Epithelial cell of proximal tubule (primary cell): ENCODE data around the gene LY6G5B. TPM values are rescaled to one million over a fixed set of nuclear protein-coding genes. Genes with fewer than 3 reads are reported as not detected.

Experiments
- DNase-seq: peaks from one replicate; pipeline ENCODE4 v3.0.0-alpha.2; 2011; ENCODE audit warnings: low read depth
- H3K4me3 ChIP-seq: 2 replicates; pipeline ENCODE4 v1.5.1; 2011; ENCODE audit warnings: low read depth, mild to moderate bottlenecking, low read length
- total RNA-seq: library from RNA; depleted of rRNA; stranded (reverse); fragments of >200 nt; gene quantifications from 2 replicates; pipeline ENCODE4 v1.2.3, GENCODE V29; 2015
- TF ChIP-seq, protein P1 (sequence below): conservative IDR thresholded peaks from 2 replicates; pipeline ENCODE4 v1.5.1; 2012; ENCODE audit warnings: low read depth, mild to moderate bottlenecking, low read length

Gene LY6G5B
- total RNA-seq, 1 donor from 2014 or later, result 4.0 TPM

DNA sequence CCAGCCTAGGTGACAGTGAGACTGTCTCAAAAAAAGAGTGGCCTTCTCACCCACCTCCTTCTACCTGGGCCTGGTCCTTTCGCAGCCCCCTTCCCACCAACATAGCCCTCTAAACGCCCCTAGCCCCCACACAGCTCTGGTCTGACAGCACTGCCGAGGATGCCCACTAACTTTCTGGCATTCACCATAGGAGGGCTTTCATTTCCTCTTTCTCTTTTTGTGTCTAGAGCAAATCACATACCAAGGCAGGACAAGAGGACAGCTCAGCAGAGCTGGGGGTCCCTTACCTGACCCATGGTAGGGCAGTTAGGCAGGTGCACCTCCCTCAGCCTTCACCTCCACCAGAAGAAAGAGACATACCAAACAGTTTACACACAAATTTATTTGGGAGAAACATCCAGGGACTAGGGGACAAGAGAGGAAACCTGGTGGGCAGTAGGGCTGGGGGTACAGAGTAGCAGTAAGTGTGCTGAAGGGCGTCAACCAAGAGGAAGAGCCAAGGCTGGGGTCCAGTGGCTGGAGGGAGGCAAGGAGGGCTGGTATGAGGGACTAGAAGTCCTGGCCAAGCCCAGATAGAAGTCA, 6.6 kb downstream of the LY6G5B start:
- H3K4me3 ChIP-seq, result no peak overlapping the region
- TF ChIP-seq, protein P1, sequence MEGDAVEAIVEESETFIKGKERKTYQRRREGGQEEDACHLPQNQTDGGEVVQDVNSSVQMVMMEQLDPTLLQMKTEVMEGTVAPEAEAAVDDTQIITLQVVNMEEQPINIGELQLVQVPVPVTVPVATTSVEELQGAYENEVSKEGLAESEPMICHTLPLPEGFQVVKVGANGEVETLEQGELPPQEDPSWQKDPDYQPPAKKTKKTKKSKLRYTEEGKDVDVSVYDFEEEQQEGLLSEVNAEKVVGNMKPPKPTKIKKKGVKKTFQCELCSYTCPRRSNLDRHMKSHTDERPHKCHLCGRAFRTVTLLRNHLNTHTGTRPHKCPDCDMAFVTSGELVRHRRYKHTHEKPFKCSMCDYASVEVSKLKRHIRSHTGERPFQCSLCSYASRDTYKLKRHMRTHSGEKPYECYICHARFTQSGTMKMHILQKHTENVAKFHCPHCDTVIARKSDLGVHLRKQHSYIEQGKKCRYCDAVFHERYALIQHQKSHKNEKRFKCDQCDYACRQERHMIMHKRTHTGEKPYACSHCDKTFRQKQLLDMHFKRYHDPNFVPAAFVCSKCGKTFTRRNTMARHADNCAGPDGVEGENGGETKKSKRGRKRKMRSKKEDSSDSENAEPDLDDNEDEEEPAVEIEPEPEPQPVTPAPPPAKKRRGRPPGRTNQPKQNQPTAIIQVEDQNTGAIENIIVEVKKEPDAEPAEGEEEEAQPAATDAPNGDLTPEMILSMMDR, result no peak
- no peak for DNase-seq

- no peak for DNase-seq
- no peak overlapping the region for H3K4me3 ChIP-seq
- TF ChIP-seq, protein P1, result no peak
Observed at GRCh38 chr6:31676904-31677303, 7.1 kb downstream of the LY6G5B start.

- H3K4me3 ChIP-seq, result no peak overlapping the region
- TF ChIP-seq, protein P1, result no peak
- DNase-seq, result no peak
Observed at GRCh38 chr6:31677955-31678354, 8.2 kb downstream of the LY6G5B start.

- TF ChIP-seq, protein P1, result peak; percentile 59
- H3K4me3 ChIP-seq, result peak within 1 kb of the TSS; percentile 54
- peak; percentile 66 for DNase-seq
Observed at GRCh38 chr6:31680226-31681134, 10.7 kb downstream of the LY6G5B start, which contains the start of gene LY6G5C. TSS of gene LY6G5C (minus strand) at chr6:31681067. CDS start at chr6:31680373, 694 bp downstream.

DNA sequence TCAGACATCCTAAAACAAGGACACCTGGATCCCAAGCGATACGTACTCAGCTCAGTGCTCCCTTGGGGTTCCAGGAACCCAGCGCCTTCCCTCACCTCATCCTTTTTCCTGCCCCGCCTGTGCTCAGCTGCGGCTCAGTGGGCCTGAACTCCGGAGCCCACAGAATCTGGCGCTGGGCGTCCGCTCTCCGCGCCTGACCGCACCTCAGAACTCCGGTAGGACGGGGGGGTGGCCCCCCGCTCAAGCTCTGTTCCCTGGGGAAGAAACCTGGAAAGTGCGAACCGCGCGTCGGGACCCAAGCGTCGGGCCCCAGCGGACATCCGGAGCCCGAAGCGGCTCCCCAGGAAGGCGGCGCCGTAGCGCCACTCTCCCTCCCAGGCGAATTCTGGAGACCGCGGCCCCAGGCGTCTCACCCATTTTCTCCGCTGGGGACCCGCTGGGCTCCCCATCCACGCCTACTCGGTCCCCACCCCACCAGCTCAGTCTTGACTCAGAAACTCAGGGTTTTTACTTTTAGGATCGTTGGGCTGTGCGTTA, 11.4 kb downstream of the LY6G5B start:
- no peak for DNase-seq
- H3K4me3 ChIP-seq, result peak overlapping the region; percentile 54

DNA sequence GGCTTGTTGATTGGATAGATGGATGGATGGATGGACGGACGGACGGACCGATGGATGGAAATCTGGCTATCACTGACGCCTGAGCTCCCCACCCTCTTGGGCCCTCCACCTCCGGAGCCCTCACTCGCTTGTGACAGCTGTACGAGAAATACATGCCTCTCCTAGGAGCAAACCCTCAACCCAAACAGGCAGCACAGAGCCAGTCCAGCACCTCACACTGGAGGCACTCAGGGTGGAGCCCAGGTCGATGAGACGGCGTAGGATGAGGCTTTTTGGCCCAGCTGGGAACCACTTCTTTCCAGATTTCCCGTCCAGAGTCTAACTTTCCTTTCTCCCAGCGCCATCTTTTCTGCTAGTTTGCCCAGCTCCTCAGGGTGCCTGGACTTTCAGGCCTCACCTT, 13.8 kb downstream of the LY6G5B start:
- DNase-seq, result no peak
- TF ChIP-seq, protein P1, result no peak
- no peak overlapping the region for H3K4me3 ChIP-seq

More for the DNA sequence above, 11.4 kb downstream of the LY6G5B start:
- TF ChIP-seq, protein P1, result no peak
